ENCODE data around the gene ACTL8.

Gene ACTL8

GRCh38 chr1:17752356-17752755 lies 2.8 kb upstream of the ACTL8 start:
- TF ChIP-seq CTCF (IDR thresholded peaks at IDR 0.05), result no peak
- Histone ChIP-seq H3K4me3 (no peak overlapping the region), H3K27ac (no peak overlapping the region)
- no peak for DNase-seq (ENCODE audit: low spot score)

GRCh38 chr1:17757426-17757825 lies 2.3 kb downstream of the ACTL8 start:
- no peak for DNase-seq (ENCODE audit: low spot score)
- H3K4me3 ChIP-seq, result no peak overlapping the region
- no peak overlapping the region for H3K27ac ChIP-seq
- TF ChIP-seq CTCF (IDR thresholded peaks at IDR 0.05), result no peak

GRCh38 chr1:17759114-17759513 lies 4.0 kb downstream of the ACTL8 start:
- no peak for DNase-seq (ENCODE audit: low spot score)
- Histone ChIP-seq H3K27ac (no peak overlapping the region), H3K4me3 (no peak overlapping the region)
- no peak for TF ChIP-seq CTCF (IDR thresholded peaks at IDR 0.05)

- no peak for DNase-seq (ENCODE audit: low spot score)
- no peak for TF ChIP-seq CTCF (IDR thresholded peaks at IDR 0.05)
- no peak overlapping the region for H3K4me3 ChIP-seq
- no peak overlapping the region for H3K27ac ChIP-seq
These were observed 7.2 kb downstream of the ACTL8 start for GRCh38 chr1:17762313-17762712.

GRCh38 chr1:17763417-17763816 lies 8.3 kb downstream of the ACTL8 start:
- no peak overlapping the region for H3K4me3 ChIP-seq
- no peak for TF ChIP-seq CTCF (IDR thresholded peaks at IDR 0.05)
- H3K27ac ChIP-seq, result no peak overlapping the region
- DNase-seq (ENCODE audit: low spot score), result no peak

- no peak for DNase-seq (ENCODE audit: low spot score)
- TF ChIP-seq CTCF (IDR thresholded peaks at IDR 0.05), result no peak
- Histone ChIP-seq H3K27ac (no peak overlapping the region), H3K4me3 (no peak overlapping the region)
These were observed 8.9 kb downstream of the ACTL8 start for GRCh38 chr1:17763995-17764394.

GRCh38 chr1:17764591-17764990 lies 9.5 kb downstream of the ACTL8 start:
- no peak for DNase-seq (ENCODE audit: low spot score)
- no peak overlapping the region for H3K27ac ChIP-seq
- no peak for TF ChIP-seq CTCF (IDR thresholded peaks at IDR 0.05)
- H3K4me3 ChIP-seq, result no peak overlapping the region
